GM23248 (cell line): Measurements from ENCODE around the gene COA3.

ENCODE experiments used
- EZH2 ChIP-seq: fragments of 200-600 bp; sonication (generic); IDR thresholded peaks from 2 replicates; pipeline ENCODE4 v1.6.1; 2018; ENCODE audit warnings: antibody characterized with exemption, mild to moderate bottlenecking; ENCODE audit not compliant: insufficient read depth, poor library complexity, severe bottlenecking
- EZH2phosphoT487 ChIP-seq: fragments of 200-600 bp; sonication (generic); IDR thresholded peaks from 2 replicates; pipeline ENCODE4 v1.6.1; 2018; ENCODE audit warnings: antibody characterized with exemption, moderate library complexity, mild to moderate bottlenecking, low read depth; ENCODE audit not compliant: insufficient read depth

- TF ChIP-seq EZH2 (no peak), EZH2phosphoT487 (no peak)
Measured at GRCh38 chr17:42748908-42749798, 49.4 kb downstream of the COA3 start.
